Suppressor macrophage treated with lipopolysaccharide for 1 hour (primary cell): Measurements from ENCODE around the gene RPGRIP1L.

Experiments
- DNase-seq, 3 donors: peaks; one replicate each; pipeline ENCODE4 v3.0.0-alpha.2; 2020 to 2022

RPGRIP1L gene

DNA sequence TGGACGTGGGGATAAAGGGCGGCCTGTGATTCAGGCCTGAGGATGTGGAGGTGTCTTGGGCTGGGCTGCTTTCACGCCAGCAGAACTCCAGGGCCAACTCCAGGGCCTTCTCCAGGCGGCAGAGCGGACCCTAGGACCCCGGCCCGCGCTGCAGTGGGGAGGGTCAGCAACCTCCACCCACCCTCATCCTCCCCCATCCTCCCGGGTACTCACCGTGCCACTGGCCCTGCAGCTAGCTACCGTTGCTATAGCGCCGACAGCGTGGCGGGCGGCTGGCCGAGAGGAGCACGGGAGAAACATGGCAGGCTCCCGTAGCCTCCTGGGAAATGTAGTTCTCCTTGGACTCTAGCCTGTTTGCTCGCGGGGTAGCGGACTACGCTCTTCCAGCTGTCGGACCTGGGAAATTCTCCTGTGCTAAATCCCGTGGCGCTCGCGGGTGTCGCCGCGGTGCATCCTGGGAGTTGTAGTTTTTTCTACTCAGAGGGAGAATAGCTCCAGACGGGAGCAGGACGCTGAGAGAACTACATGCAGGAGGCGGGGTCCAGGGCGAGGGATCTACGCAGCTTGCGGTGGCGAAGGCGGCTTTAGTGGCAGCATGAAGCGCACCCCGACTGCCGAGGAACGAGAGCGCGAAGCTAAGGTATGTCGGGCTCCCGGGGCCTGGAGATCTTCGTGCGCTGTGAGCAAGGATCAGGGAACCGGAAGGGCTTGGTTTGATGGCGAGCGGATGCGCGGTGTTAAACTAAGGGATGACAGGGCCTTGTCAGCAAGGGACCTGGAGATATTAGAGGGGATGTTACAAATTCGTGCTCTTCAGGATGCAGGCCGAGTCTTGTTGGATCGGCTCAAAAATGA lies at the start of gene RPGRIP1L, which contains the start of gene FTO:
Gene RPGRIP1L (minus strand): TSS at position 270 of the 855 bp plus-strand sequence. CDS start 3,136 bp downstream, outside the sequence.
Gene FTO (plus strand): TSS at position 567 of the 855 bp plus-strand sequence.
- peak; percentile 97 to 99 (median 99) for DNase-seq

DNA sequence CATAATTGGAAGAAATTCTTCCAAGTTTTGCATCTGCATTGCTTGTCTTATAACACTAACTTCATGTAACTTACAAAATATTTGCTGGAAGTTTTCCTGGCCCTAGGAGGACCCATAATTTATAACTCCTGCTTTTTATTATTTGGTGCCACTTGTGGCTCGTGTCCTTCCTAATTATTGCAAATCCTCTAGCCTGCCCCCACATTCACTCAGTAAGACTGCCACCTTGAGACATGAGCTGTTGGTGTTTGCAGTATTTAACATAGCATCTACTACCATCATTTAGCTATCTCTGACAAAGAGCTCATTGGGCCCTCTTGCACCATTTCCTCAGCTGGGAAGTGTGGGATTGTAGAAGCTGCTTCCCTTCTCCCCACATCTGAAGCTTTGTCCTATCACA lies 49.8 kb upstream of the RPGRIP1L start:
- no peak for DNase-seq

DNA sequence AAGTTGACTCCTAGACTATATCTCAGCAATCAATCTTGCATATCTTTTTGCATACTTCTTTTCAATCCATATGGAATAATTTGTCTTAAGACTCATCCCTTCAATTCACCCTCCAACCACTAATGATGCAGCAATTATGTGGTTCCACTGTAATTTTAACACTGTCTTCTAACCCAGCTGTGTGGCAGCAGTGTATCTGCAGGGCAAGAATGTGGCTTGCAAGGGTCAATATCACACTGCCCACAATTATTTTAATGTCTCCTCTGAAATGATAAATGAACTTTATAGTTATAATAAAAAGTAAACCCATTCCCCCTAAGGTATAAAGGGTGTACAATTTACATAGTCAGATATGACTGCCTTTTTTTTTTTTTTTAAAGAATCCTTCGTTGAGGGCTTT lies 48.9 kb upstream of the RPGRIP1L start:
- DNase-seq, result no peak

DNA sequence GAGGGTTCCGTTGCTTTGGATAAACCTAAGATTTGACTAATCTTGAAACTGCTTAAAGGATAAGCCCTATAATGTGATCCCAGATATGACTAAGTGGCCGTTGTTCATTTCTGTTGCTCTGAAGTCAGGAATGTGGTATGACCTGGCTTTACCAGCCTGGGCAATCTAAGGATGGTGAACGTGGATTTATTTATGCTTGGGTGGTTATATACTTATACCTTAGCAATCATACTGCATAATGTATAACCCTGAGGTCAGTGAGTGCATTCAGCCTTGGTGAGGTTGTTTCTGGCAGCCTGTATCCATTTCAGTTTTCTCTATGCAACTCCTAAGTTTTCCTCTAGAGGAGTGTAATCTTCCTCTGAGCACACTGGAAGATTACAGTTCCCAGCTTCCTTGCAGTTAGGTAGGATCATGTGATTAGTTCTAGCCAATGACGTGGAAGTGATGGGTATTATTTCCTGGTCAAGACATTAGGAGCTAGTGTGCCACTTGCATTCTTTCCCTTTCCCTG lies 42.2 kb upstream of the RPGRIP1L start:
- DNase-seq, result no peak

DNA sequence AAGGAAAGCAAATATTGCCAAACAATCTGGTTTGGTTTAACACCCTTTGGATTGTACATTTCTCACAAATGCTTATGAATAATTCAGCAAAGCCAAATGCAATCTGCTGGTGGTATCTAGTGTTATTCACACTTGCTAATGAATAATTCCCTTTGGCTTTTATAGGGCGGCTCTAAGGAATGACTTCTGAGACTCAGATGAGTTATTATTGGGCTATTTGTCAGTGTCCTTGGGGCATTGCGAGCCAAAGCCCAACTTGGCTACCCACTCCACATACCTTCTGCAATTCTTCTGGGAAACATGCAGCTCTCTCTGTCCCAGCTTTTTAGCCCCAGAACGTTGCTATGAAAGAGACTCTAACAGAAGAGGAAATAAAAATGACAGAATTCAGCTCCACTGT lies 41.4 kb upstream of the RPGRIP1L start:
- DNase-seq, result no peak

DNA sequence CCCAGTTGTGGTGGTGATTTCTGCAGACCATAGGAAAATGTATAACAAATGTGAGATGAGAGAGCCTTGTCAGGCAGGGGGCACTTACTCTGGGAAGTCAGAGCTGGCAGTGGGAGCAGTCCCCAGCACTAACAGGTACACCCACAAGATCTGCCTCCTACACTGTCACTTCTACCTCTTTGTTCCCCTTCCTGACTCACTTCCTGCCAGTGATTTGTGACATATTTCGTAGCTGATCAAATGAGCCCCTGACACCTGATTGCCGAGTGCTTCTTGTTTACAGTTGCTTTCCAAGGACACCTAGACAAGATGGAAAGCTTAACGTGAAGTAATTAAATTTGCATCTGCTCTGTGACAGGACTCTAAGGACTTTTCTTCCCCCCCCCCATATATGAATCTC lies 40.8 kb upstream of the RPGRIP1L start:
- no peak for DNase-seq

DNA sequence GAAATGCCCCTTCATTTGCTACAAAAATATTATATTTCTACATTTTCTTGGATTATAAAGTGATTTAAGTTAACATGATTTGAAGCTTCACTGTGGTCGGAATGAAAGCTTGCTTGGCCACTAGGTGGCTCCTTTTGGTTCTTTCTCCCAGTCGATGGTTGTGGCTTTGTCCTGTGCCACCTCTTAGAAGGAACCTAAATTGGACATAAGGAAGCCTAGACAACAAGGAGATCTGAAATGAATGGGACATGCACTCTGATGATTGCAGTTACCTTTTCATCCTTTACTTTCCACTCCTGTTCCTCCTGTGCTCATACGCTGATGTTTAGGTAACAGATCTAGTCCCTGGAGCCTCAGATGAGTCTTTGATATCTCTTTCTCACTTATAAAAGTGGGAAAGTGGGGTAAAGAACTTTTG lies 39.5 kb upstream of the RPGRIP1L start:
- DNase-seq, result peak; percentile 36 to 41 (median 41)

DNA sequence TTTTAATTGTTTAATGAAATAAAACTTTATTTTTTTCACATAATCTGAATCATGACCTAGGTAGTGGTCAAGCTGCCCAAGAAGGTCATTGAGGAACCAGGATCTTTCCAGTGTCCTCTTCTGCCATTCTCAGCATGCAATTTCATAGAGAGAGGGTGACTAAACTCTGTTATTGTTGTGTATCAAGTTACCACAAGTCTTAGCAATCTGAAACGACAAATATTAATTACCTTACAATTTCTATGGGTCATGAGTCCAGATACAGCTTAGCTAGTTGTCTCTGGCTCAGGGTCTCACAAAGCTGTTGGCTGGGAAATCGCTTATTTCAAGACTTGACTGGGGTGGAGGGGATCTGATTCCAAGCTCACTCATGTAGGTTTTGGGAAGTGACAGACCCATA lies 37.9 kb upstream of the RPGRIP1L start:
- no peak for DNase-seq

DNA sequence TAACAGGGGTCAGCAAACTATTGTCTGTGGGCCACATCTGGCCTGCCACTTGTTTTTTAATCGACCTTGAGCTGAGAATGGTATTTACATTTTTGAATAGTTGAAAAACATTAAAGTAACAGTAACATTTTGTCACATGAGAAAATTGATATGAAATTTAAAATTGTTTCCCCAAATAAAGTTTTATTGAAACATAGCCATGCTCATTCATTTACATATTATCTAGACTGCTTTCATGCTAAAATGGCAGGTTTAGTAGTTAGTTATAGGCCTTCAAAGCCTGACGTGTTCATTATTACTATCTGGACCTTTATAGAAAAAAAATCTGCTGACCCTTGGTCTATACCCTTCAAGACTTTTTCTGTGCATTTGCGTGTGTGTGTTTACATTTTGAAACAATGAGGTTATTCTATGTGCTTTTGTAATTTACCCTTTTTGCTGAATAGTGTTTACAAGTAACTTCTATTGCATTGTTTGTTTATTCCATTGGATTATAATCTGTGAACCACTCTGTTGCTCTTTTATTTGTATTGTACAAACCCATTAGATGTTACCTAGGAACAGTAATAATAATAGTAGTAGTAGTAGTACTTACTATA lies 37.4 kb upstream of the RPGRIP1L start:
- DNase-seq, result no peak

DNA sequence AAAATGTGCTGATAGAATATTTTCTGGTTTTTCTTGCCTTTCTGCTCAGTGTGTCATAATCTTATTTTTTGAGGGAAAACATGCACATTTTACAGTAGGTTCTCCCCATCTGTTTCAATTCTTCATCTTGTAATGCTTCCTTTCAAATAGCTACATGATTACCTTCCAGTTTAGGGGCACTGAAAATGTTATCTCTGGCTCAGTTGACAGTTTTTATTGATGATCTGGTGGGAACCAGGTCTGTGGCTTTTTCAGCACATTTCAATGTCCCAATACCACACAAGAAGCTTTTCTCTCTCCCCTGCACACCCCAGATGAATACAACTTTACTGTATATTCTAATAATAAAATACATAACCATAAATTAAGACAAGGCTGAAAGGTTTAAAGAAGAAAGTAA lies 36.8 kb upstream of the RPGRIP1L start:
- no peak for DNase-seq

DNA sequence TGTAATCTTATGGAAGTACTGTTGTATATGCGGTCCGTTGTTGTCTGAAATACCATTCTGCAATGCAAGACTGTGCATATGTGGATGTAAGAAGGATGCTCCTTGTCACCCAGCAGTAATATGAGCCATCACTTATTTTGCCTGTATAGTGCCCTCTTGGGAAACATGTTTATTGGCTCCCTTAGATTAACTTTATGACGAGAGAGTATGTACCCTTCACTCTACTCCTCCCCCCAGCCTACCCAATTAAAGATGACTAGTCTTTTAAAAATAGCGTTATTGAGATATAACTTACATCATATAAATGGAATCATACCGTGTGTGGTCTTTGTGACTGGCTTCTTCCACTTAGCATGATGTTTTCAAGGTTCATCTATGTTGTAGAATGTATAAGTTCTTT lies 33.9 kb upstream of the RPGRIP1L start:
- no peak for DNase-seq

DNA sequence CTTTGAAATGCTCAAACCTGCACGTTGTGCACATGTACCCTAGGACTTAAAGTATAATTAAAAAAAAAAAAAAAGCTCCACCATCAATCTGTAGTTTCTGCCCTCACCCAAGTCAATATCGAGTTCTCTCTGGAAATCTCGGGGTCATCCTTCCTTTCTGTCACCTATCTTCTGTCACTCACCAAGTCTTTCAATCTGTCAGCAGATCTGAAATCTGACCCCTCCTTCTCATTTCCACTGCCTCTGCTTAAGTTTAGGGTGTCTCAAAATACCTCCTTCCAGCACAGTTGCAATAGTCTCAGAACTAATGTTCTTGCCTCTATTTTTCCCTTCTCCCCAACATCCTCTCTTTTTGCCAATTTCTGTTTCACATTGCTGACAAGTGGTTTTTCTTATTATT lies 32.6 kb upstream of the RPGRIP1L start:
- no peak for DNase-seq

DNA sequence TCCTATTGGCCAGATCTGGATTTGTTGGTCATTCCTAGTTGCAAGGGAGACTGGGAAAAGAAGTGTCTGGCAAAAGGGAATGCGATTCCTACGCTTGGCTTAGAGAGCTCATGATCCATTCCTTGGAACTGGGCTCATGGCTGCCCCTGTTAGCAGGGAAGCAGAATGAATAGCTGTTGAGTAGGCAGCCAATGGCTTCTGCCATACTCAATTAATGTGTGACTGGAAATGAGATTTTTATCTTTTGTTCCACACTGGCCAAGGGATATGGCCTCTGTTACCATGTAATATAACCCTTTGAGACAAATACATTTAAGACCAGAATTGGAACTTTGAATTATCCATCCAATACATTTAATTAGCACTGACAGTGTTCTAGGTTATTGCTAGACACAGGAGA lies 31.2 kb upstream of the RPGRIP1L start:
- DNase-seq, result no peak

DNA sequence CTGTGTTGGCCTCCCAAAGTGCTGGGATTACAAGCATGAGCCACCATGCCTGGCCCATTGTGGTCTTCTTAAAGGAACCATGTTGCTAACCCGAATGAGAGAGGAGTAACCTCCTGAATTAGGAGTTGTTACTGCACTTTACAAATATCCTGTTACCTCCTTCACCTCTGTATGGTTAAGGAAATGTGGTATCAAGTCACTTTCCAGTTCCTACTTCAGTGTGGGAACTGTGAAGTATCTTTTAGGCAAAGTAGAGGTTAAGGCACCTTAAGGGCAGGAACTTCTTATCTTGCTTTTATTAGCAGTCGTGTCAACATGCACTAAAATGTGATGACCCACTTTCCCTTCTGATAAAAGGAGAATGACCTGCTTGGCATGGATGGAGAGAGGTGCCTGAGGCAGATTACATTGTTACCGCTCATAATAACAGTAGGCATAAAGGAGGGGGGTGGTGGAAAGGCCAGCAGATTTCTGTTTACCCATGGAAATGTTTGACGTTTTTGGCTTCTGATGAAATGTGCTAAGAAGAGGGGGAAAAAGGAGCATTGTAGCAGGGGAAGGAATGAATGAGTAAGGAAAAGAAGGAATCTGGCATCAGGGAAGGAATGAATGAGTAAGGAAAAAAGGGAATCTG lies 28.8 kb upstream of the RPGRIP1L start:
- DNase-seq, result no peak

DNA sequence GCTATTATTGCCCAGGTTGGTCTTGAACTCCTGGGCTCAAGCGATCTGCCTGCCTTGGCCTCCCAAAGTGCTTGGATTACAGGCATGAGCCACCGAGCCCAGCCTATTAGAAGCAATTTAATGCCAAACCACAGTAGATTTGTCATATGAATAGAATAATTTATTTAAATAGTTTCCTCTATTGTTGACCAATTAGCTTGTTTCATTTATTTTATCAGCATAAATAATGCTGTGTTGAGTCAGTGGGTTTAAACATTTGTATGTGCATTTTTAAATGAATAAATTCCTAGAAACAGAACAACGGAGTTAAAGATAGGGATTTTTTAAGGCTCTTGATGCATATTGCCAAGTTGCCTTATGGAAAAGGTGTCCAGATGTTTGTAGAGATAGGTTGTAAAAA lies 27.0 kb upstream of the RPGRIP1L start:
- DNase-seq, result no peak

DNA sequence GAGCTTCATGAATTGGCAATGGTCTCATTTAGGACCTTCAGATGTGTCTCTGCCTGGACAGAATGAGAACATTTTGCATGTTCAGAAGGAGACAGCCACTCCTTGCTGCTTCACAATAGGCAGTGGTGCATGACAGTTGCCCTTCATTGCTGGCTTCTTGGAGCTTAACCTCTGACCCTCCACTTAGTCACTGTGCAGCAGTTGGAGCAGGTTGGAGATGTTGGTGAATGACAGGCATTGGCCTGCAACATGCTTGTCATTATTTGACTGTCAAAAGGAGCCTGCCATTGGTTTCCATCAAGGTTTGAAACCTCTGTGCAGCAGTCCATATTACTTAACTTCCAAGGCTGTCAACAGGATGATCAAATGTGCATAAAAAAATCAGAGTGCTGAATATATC lies 23.0 kb upstream of the RPGRIP1L start:
- no peak for DNase-seq

DNA sequence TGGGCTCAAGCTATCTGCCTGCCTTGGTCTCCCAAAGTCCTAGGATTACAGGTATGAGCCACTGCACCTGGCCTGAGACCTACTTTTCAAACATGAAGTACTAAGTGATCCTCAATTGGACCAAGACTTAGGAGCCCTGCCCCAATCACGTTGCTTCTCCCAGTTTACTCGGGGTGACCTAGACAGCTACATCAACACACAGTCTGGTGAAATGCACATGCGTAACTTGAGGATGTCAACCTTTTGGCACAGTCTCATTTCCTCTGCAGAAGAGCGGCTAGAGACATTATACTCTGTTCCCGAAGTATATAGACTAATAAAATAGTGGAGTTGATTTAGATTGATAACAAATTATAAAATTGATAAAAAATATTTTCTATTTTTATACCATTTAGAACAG lies 17.4 kb upstream of the RPGRIP1L start:
- DNase-seq, result no peak

DNA sequence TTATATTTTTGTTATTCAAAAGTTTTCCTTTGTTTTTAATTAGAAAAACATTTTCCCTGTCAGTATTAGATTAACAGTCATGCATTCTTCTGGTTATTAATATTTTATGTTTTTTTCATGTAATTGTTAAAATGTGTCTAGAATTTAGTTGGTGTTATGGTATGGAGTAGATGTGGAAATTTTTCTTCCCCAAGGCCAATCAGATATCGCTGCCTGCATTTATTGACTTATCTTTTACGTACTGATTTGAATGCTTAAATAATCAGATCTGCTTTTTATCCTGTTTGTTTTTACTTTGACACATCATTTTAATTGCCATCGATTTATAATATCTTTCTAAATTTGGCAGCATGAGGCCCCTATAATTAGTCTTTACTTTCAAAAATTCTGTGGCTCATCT lies 13.9 kb upstream of the RPGRIP1L start:
- DNase-seq, result no peak

DNA sequence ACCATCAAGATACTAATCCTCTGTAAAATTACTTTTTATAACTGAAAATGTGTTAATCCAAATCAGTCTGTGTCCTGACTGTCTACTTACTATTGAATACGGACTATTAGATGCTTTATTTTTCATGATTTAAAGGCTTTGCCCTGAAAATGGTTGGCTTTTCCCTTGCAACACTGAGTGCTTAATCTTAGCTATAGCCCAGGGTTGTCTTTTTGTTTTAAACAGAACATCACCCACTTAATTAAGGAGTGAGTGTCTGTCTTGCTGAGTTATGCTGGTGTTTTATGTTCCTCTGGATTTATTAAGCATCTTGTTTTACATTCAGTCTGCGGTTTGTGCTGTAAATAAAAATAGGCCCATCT lies 11.3 kb upstream of the RPGRIP1L start:
- no peak for DNase-seq

DNA sequence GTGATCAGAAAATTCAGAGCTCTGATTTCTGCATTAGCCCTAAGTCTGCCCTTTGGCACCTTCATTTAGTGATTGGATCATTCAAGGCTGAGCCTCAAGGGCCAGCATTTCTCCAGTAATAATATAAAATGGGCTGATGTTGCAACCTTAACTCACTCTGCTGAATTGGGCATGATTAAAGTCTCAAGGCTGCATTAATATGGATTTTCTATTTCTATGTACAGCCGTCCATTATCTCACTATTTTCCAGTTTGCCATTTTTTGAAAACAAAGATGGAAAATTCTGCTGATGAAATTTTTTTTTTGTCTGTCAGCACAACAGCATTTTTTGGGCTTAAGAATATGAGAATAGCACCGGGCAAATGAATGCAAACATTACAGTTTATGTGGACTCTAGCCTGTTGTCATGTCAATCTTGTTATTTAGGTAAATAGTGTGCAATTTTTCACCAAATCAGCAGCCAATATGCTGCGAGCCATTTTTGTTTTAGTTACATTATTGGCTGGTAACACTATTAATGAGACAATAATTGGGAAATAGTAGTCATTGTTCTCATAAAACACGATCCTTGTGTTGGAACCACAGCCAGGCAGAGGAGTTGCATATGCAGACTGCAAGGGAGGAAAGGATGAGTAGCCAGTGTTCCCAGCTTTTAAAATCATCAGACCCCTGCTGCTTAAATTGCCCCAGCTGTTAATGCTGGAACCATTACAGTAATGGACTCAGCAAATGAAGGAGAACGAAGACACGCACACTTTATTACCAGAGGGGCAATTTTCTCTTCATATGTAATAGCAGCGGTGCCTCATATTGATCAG lies 10.8 kb upstream of the RPGRIP1L start:
- DNase-seq, result no peak

DNA sequence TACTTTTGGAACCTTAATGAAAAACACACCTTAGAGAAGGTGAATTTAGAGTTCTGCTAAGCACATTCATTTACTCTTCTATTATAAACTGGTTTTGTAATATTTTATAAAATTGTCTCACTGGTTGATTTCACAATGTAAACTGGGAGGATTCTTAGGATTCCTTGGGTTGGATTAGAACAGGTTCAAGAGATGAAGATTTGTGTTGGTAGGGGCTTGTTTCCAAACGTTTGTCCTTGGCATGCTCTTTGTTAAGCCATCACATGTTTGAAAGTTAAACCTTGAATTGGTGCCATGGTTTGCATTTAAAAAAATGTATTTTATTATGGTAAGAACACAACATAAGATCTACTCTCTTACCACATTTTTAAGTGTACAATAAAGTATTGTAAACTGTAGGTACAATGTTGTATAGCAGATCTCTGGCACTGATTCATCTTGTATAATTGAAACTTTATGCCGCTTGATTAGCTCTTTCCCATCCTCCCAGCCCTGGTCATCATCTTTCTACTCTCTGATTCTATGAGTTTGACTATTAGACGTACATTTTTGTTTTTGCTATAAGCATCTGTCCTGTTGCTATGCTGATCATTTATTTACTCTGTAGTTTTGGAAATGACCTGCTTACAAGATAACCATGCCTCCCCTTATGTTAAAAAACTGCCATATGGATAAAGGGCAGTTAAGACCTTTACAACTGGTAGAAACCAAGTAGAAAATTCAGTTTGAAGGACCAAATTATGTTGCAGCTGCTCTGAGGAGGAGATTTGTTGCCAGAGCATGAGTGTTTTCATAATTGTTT lies 9.9 kb upstream of the RPGRIP1L start:
- no peak for DNase-seq

DNA sequence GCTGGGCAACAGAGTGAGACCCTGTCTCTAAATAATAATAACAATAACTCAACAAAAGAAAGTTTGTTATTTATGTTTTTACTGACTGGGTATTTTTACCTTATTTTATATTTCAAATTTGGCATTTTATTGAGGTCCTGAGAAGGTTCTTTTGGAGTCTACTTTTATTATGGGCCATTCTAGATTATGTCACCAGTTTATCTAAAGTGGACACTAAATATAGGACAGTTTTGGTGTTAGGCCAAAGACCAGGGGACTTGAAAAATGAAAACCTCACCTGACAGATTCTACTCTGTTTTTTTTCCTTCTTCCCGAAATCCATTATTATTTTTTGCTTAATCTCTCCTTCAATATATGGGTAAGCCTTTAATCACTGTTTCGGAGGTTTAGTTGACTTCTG lies 8.4 kb upstream of the RPGRIP1L start:
- DNase-seq, result no peak
